ENCODE data around the gene SCAMP5. TPM values are rescaled to one million over a fixed set of nuclear protein-coding genes. Genes with fewer than 3 reads are reported as not detected.

Gene SCAMP5
- total RNA-seq, 1 experiment from 2014 or later: 70.1 TPM

DNA sequence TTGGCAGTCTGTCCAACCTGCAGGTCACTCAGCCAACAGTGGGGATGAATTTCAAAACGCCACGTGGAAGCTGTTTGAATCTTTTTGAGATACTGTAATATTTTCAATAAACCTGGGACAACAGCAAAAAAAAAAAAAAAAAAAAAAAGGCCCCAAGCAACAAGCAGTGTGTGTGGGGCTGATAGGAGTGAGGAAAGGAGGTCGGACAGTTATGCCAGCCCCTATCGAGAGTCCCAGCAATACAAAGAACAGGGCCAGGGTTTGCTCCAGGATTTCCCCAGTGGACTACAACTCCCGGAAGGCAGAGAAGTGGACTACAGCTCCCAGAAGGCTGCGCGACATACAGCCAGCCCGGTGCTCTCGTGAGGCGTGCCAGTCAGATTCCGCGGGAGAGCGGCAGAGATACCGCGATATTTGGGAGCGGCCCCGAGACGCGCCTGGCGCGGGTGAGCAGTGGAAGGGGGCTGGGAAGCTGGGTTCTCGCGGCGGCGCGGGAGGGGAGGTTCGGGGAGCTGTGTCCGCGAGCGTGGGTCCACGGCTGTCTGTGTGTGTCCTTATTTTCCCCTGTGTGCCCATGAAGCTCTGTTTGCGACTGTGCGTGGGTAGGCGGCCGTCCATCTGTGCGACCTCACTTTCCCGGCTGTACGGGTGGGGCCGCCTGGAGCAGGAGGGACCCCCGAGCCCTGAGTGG, 28.0 kb downstream of the SCAMP5 start, which contains the start of gene PPCDC (continued):
- TF ChIP-seq, protein P1, sequence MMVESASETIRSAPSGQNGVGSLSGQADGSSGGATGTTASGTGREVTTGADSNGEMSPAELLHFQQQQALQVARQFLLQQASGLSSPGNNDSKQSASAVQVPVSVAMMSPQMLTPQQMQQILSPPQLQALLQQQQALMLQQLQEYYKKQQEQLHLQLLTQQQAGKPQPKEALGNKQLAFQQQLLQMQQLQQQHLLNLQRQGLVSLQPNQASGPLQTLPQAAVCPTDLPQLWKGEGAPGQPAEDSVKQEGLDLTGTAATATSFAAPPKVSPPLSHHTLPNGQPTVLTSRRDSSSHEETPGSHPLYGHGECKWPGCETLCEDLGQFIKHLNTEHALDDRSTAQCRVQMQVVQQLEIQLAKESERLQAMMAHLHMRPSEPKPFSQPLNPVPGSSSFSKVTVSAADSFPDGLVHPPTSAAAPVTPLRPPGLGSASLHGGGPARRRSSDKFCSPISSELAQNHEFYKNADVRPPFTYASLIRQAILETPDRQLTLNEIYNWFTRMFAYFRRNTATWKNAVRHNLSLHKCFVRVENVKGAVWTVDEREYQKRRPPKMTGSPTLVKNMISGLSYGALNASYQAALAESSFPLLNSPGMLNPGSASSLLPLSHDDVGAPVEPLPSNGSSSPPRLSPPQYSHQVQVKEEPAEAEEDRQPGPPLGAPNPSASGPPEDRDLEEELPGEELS (CRISPR knock-in tag; IDR thresholded peaks at IDR 0.05): peak; percentile 26; the same call in 1 of the 2 replicates
- TF ChIP-seq TP53 (CRISPR knock-in tag; IDR thresholded peaks at IDR 0.05) (no peak), JUN (CRISPR knock-in tag; IDR thresholded peaks at IDR 0.05) (no peak), SOX15 (CRISPR knock-in tag; IDR thresholded peaks at IDR 0.05) (no peak), HMGA2 (CRISPR knock-in tag; IDR thresholded peaks at IDR 0.05) (no peak), MYBL2 (CRISPR knock-in tag; IDR thresholded peaks at IDR 0.05) (0 out of 2 replicates have a peak, but pooled peaks have one; percentile 59)
- TF ChIP-seq, protein P2, sequence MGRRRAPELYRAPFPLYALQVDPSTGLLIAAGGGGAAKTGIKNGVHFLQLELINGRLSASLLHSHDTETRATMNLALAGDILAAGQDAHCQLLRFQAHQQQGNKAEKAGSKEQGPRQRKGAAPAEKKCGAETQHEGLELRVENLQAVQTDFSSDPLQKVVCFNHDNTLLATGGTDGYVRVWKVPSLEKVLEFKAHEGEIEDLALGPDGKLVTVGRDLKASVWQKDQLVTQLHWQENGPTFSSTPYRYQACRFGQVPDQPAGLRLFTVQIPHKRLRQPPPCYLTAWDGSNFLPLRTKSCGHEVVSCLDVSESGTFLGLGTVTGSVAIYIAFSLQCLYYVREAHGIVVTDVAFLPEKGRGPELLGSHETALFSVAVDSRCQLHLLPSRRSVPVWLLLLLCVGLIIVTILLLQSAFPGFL (CRISPR knock-in tag; IDR thresholded peaks at IDR 0.05; ENCODE audit: borderline replicate concordance): no peak
- TF ChIP-seq, protein P3, sequence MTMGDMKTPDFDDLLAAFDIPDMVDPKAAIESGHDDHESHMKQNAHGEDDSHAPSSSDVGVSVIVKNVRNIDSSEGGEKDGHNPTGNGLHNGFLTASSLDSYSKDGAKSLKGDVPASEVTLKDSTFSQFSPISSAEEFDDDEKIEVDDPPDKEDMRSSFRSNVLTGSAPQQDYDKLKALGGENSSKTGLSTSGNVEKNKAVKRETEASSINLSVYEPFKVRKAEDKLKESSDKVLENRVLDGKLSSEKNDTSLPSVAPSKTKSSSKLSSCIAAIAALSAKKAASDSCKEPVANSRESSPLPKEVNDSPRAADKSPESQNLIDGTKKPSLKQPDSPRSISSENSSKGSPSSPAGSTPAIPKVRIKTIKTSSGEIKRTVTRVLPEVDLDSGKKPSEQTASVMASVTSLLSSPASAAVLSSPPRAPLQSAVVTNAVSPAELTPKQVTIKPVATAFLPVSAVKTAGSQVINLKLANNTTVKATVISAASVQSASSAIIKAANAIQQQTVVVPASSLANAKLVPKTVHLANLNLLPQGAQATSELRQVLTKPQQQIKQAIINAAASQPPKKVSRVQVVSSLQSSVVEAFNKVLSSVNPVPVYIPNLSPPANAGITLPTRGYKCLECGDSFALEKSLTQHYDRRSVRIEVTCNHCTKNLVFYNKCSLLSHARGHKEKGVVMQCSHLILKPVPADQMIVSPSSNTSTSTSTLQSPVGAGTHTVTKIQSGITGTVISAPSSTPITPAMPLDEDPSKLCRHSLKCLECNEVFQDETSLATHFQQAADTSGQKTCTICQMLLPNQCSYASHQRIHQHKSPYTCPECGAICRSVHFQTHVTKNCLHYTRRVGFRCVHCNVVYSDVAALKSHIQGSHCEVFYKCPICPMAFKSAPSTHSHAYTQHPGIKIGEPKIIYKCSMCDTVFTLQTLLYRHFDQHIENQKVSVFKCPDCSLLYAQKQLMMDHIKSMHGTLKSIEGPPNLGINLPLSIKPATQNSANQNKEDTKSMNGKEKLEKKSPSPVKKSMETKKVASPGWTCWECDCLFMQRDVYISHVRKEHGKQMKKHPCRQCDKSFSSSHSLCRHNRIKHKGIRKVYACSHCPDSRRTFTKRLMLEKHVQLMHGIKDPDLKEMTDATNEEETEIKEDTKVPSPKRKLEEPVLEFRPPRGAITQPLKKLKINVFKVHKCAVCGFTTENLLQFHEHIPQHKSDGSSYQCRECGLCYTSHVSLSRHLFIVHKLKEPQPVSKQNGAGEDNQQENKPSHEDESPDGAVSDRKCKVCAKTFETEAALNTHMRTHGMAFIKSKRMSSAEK (CRISPR knock-in tag; IDR thresholded peaks at IDR 0.05; ENCODE audit: borderline replicate concordance): no peak
- TF ChIP-seq, protein P4, sequence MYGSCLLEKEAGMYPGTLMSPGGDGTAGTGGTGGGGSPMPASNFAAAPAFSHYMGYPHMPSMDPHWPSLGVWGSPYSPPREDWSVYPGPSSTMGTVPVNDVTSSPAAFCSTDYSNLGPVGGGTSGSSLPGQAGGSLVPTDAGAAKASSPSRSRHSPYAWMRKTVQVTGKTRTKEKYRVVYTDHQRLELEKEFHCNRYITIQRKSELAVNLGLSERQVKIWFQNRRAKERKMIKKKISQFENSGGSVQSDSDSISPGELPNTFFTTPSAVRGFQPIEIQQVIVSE (CRISPR knock-in tag; IDR thresholded peaks at IDR 0.05; ENCODE audit: borderline replicate concordance): no peak; the same call in 1 of the 2 replicates
- TF ChIP-seq, protein P5, sequence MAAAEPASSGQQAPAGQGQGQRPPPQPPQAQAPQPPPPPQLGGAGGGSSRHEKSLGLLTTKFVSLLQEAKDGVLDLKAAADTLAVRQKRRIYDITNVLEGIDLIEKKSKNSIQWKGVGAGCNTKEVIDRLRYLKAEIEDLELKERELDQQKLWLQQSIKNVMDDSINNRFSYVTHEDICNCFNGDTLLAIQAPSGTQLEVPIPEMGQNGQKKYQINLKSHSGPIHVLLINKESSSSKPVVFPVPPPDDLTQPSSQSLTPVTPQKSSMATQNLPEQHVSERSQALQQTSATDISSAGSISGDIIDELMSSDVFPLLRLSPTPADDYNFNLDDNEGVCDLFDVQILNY (CRISPR knock-in tag; IDR thresholded peaks at IDR 0.05): peak; percentile 95; the same call in 1 of the 2 replicates

DNA sequence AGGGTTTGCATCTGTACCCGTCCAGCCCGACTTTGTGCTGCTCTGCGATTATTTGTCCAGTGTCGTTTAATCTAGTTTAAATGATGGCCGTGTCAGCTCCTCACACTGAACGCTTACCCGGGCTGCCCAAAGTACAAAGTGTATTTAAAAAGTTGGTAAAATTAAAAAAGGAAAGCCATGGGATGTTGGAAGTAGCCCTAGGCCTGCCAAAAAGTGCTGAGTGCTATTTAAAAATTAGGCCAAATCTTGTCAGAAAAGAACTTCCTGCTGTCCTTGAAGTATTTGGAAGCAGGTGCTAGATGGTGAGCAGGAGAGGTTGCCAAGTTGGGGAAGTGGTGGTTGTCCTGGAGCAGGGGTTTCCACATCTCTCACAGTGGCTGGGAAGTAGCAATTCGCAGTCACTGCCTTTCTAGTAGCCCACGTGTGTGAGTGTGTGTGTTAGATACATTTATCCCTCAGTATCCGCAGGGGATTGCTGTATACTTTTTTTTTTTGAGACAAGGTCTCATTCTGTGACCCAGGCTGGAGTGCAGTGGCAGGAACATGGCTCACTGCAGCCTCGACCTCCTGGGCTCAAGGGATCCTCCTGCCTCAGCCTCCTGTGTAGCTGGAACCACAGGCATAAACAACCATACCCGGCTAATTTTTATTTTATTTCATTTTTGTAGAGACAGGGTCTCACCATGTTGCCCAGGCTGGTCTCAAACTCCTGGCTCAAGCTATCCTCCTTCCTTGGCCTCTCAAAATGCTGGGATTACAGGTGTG, 28.7 kb downstream of the SCAMP5 start:
- CTCF ChIA-PET: interaction anchor here (0.6 to 1.7 kb wide), 12 partner anchors 10 to 284 kb away, joined by 3 to 14 read pairs (median 7); partner anchors contain the start of genes C15orf39, RPP25 and SCAMP5
- POLR2A ChIA-PET: interaction anchor here (0.8 to 1.6 kb wide), 6 partner anchors 10 to 180 kb away, joined by 3 to 5 read pairs (median 3); partner anchors contain the start of genes RPP25 and SCAMP5
- Mint-ChIP-seq H3K27me3 (ENCODE audit: low read depth) (no peaks in the 10 kb centered on the region), H3K9me3 (no peaks in the 10 kb centered on the region), H3K36me3 (peaks cover 6% of the 10 kb centered on the region; the same call in 1 of the 2 replicates), H3K4me1 (peaks cover 24% of the 10 kb centered on the region), H3K4me3 (peak overlapping the region; percentile 96), H3K27ac (peak overlapping the region; percentile 84)
- DNase-seq (ENCODE audit: low spot score) (no peak), ATAC-seq (no peak)
- TF ChIP-seq, protein P6, sequence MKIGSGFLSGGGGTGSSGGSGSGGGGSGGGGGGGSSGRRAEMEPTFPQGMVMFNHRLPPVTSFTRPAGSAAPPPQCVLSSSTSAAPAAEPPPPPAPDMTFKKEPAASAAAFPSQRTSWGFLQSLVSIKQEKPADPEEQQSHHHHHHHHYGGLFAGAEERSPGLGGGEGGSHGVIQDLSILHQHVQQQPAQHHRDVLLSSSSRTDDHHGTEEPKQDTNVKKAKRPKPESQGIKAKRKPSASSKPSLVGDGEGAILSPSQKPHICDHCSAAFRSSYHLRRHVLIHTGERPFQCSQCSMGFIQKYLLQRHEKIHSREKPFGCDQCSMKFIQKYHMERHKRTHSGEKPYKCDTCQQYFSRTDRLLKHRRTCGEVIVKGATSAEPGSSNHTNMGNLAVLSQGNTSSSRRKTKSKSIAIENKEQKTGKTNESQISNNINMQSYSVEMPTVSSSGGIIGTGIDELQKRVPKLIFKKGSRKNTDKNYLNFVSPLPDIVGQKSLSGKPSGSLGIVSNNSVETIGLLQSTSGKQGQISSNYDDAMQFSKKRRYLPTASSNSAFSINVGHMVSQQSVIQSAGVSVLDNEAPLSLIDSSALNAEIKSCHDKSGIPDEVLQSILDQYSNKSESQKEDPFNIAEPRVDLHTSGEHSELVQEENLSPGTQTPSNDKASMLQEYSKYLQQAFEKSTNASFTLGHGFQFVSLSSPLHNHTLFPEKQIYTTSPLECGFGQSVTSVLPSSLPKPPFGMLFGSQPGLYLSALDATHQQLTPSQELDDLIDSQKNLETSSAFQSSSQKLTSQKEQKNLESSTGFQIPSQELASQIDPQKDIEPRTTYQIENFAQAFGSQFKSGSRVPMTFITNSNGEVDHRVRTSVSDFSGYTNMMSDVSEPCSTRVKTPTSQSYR (CRISPR knock-in tag; IDR thresholded peaks at IDR 0.05): no peak
- TF ChIP-seq, protein P7, sequence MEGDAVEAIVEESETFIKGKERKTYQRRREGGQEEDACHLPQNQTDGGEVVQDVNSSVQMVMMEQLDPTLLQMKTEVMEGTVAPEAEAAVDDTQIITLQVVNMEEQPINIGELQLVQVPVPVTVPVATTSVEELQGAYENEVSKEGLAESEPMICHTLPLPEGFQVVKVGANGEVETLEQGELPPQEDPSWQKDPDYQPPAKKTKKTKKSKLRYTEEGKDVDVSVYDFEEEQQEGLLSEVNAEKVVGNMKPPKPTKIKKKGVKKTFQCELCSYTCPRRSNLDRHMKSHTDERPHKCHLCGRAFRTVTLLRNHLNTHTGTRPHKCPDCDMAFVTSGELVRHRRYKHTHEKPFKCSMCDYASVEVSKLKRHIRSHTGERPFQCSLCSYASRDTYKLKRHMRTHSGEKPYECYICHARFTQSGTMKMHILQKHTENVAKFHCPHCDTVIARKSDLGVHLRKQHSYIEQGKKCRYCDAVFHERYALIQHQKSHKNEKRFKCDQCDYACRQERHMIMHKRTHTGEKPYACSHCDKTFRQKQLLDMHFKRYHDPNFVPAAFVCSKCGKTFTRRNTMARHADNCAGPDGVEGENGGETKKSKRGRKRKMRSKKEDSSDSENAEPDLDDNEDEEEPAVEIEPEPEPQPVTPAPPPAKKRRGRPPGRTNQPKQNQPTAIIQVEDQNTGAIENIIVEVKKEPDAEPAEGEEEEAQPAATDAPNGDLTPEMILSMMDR (IDR thresholded peaks at IDR 0.05): no peak
- no peak for TF ChIP-seq NR1H2 (CRISPR knock-in tag; IDR thresholded peaks at IDR 0.05)
- TF ChIP-seq, protein P8, sequence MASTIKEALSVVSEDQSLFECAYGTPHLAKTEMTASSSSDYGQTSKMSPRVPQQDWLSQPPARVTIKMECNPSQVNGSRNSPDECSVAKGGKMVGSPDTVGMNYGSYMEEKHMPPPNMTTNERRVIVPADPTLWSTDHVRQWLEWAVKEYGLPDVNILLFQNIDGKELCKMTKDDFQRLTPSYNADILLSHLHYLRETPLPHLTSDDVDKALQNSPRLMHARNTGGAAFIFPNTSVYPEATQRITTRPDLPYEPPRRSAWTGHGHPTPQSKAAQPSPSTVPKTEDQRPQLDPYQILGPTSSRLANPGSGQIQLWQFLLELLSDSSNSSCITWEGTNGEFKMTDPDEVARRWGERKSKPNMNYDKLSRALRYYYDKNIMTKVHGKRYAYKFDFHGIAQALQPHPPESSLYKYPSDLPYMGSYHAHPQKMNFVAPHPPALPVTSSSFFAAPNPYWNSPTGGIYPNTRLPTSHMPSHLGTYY (CRISPR knock-in tag; IDR thresholded peaks at IDR 0.05): no peak
- TF ChIP-seq SMAD4 (CRISPR knock-in tag; IDR thresholded peaks at IDR 0.05): no peak
- TF ChIP-seq IRF2 (CRISPR knock-in tag; IDR thresholded peaks at IDR 0.05; ENCODE audit: borderline replicate concordance, low read depth): no peak
- TF ChIP-seq KAT7 (CRISPR knock-in tag; IDR thresholded peaks at IDR 0.05; ENCODE audit: borderline replicate concordance): no peak
- TF ChIP-seq FOXK1 (CRISPR knock-in tag; IDR thresholded peaks at IDR 0.05): no peak

All from WTC11 (cell line).